ES-I3 (cell line): ENCODE data around the gene UPK1B.
A peak's percentile ranks its signal among the peaks of the same experiment; 100 is the strongest.

Source experiments
- H3K36me3 ChIP-seq: 2 replicates; pipeline ENCODE4 v1.6.1; 2013; ENCODE audit warnings: mild to moderate bottlenecking, low read length, control low read depth, moderate library complexity; ENCODE audit not compliant: insufficient read depth
- H3K4me1 ChIP-seq: 2 replicates; pipeline ENCODE4 v1.6.1; 2013; ENCODE audit warnings: mild to moderate bottlenecking, control low read depth, low read length; ENCODE audit not compliant: insufficient read depth
- H3K9ac ChIP-seq: 2 replicates; pipeline ENCODE4 v1.6.1; 2013; ENCODE audit warnings: low read depth, mild to moderate bottlenecking, low read length, moderate library complexity
- H3K9me3 ChIP-seq: 2 replicates; pipeline ENCODE4 v1.6.1; 2013; ENCODE audit warnings: mild to moderate bottlenecking, low read length, moderate library complexity; ENCODE audit not compliant: control insufficient read depth, insufficient read depth

The UPK1B gene

GRCh38 chr3:119223511-119223910 is 50.1 kb downstream of the UPK1B start:
- no peaks in the 10 kb centered on the region for H3K9me3 ChIP-seq
- no peaks in the 10 kb centered on the region for H3K4me1 ChIP-seq
- H3K9ac ChIP-seq: no peak overlapping the region
- H3K36me3 ChIP-seq: peaks cover 16% of the 10 kb centered on the region; the same call in 1 of the 2 replicates

GRCh38 chr3:119225121-119225520 is 51.7 kb downstream of the UPK1B start:
- peaks cover 25% of the 10 kb centered on the region; the same call in 1 of the 2 replicates for H3K36me3 ChIP-seq
- no peaks in the 10 kb centered on the region for H3K4me1 ChIP-seq
- H3K9ac ChIP-seq: no peak overlapping the region
- H3K9me3 ChIP-seq: no peaks in the 10 kb centered on the region

- H3K9me3 ChIP-seq: no peaks in the 10 kb centered on the region
- no peak overlapping the region for H3K9ac ChIP-seq
- peaks cover 34% of the 10 kb centered on the region for H3K36me3 ChIP-seq
- H3K4me1 ChIP-seq: no peaks in the 10 kb centered on the region
Observed at GRCh38 chr3:119227070-119227850, 53.9 kb downstream of the UPK1B start.

GRCh38 chr3:119228373-119229145 is 55.2 kb downstream of the UPK1B start:
- H3K4me1 ChIP-seq: no peaks in the 10 kb centered on the region
- no peaks in the 10 kb centered on the region for H3K9me3 ChIP-seq
- H3K9ac ChIP-seq: no peak overlapping the region
- H3K36me3 ChIP-seq: peaks cover 34% of the 10 kb centered on the region

GRCh38 chr3:119229190-119229589 is 55.8 kb downstream of the UPK1B start:
- Histone ChIP-seq H3K4me1 (no peaks in the 10 kb centered on the region), H3K36me3 (peaks cover 34% of the 10 kb centered on the region), H3K9ac (no peak overlapping the region), H3K9me3 (no peaks in the 10 kb centered on the region)

GRCh38 chr3:119230071-119230470 is 56.7 kb downstream of the UPK1B start:
- H3K9ac ChIP-seq: no peak overlapping the region
- H3K4me1 ChIP-seq: no peaks in the 10 kb centered on the region
- H3K36me3 ChIP-seq: peaks cover 40% of the 10 kb centered on the region
- no peaks in the 10 kb centered on the region for H3K9me3 ChIP-seq

GRCh38 chr3:119230745-119231144 is 57.3 kb downstream of the UPK1B start:
- peaks cover 43% of the 10 kb centered on the region for H3K36me3 ChIP-seq
- H3K9me3 ChIP-seq: no peaks in the 10 kb centered on the region
- no peak overlapping the region for H3K9ac ChIP-seq
- H3K4me1 ChIP-seq: no peaks in the 10 kb centered on the region

GRCh38 chr3:119234610-119235009 is 61.2 kb downstream of the UPK1B start:
- H3K9me3 ChIP-seq: no peaks in the 10 kb centered on the region
- no peaks in the 10 kb centered on the region for H3K4me1 ChIP-seq
- no peak overlapping the region for H3K9ac ChIP-seq
- H3K36me3 ChIP-seq: peaks cover 28% of the 10 kb centered on the region

GRCh38 chr3:119235151-119235550 is 61.8 kb downstream of the UPK1B start:
- no peak overlapping the region for H3K9ac ChIP-seq
- no peaks in the 10 kb centered on the region for H3K4me1 ChIP-seq
- peaks cover 22% of the 10 kb centered on the region for H3K36me3 ChIP-seq
- no peaks in the 10 kb centered on the region for H3K9me3 ChIP-seq

GRCh38 chr3:119236756-119237155 is 63.4 kb downstream of the UPK1B start:
- Histone ChIP-seq H3K9ac (no peak overlapping the region), H3K36me3 (peaks cover 13% of the 10 kb centered on the region), H3K4me1 (no peaks in the 10 kb centered on the region), H3K9me3 (no peaks in the 10 kb centered on the region)

GRCh38 chr3:119237299-119237698 is 63.9 kb downstream of the UPK1B start:
- no peak overlapping the region for H3K9ac ChIP-seq
- no peaks in the 10 kb centered on the region for H3K4me1 ChIP-seq
- peaks cover 13% of the 10 kb centered on the region for H3K36me3 ChIP-seq
- no peaks in the 10 kb centered on the region for H3K9me3 ChIP-seq

GRCh38 chr3:119238363-119238762 is 65.0 kb downstream of the UPK1B start:
- H3K4me1 ChIP-seq: no peaks in the 10 kb centered on the region
- H3K9me3 ChIP-seq: no peaks in the 10 kb centered on the region
- no peak overlapping the region for H3K9ac ChIP-seq
- H3K36me3 ChIP-seq: peaks cover 10% of the 10 kb centered on the region

GRCh38 chr3:119239206-119239820 is 65.9 kb downstream of the UPK1B start:
- no peaks in the 10 kb centered on the region for H3K9me3 ChIP-seq
- H3K4me1 ChIP-seq: no peaks in the 10 kb centered on the region
- H3K36me3 ChIP-seq: peaks cover 8% of the 10 kb centered on the region
- H3K9ac ChIP-seq: peak overlapping the region; percentile 73; the same call in 1 of the 2 replicates

GRCh38 chr3:119240101-119240590 is 66.7 kb downstream of the UPK1B start:
- H3K4me1 ChIP-seq: no peaks in the 10 kb centered on the region
- H3K9me3 ChIP-seq: peaks cover 4% of the 10 kb centered on the region; the same call in 1 of the 2 replicates
- peaks cover 2% of the 10 kb centered on the region; the same call in 1 of the 2 replicates for H3K36me3 ChIP-seq
- peak overlapping the region; percentile 73 for H3K9ac ChIP-seq
